Transverse colon (tissue), 4 donors: Measurements from ENCODE around the gene CPEB1. TPM values are rescaled to one million over a fixed set of nuclear protein-coding genes. Genes with fewer than 3 reads are reported as not detected.

Experiments used
- DNase-seq: peaks from one replicate; pipeline ENCODE4 v3.0.0-alpha.2; 2019
- H3K27ac ChIP-seq, 4 donors: fragments of 200-600 bp; sonication (generic); 2 replicates each; pipeline ENCODE4 v1.5.1; 2016 to 2018; ENCODE audit warnings: inconsistent platforms in 4 of 4
- H3K27me3 ChIP-seq: fragments of 200-600 bp; sonication (generic); 2 replicates; pipeline ENCODE4 v1.5.1; 2017; ENCODE audit warnings: inconsistent platforms
- H3K36me3 ChIP-seq, 4 donors: fragments of 200-600 bp; sonication (generic); 2 replicates each; pipeline ENCODE4 v1.5.1; 2017 to 2019; ENCODE audit warnings: inconsistent platforms in 4 of 4
- H3K4me1 ChIP-seq, 4 donors: fragments of 200-600 bp; sonication (generic); 2 replicates each; pipeline ENCODE4 v1.5.1; 2017 to 2020; ENCODE audit warnings: inconsistent platforms in 4 of 4
- H3K4me3 ChIP-seq, 4 donors: fragments of 200-600 bp; sonication (generic); 1 replicate in 1 of 4; 2 replicates in 3 of 4; pipeline versions ENCODE4 v1.5.1 to v1.6.1; 2017 to 2019; ENCODE audit warnings: inconsistent platforms in 4 of 4
- H3K9me3 ChIP-seq, 2 donors: fragments of 200-600 bp; sonication (generic); 2 replicates each; pipeline ENCODE4 v1.5.1; 2017 to 2019; ENCODE audit warnings: inconsistent platforms in 2 of 2
- CTCF ChIP-seq, 5 experiments: fragments of 200-600 bp in 3 of 5; fragments of 450-650 bp in 2 of 5; sonication (generic) in 3 of 5; IDR thresholded peaks; 1 replicate in 2 of 5; 2 replicates in 3 of 5; pipeline ENCODE4 v1.5.1; 2016 to 2017; ENCODE audit warnings: antibody characterized with exemption in 5 of 5, inconsistent platforms in 3 of 5, mild to moderate bottlenecking in 2 of 5, moderate library complexity in 1 of 5
- EP300 ChIP-seq: sonication (generic); formaldehyde crosslinking; IDR thresholded peaks from one replicate; pipeline ENCODE4 v1.6.1; 2017; ENCODE audit warnings: antibody characterized with exemption, low read depth
- POLR2A ChIP-seq: fragments of 450-650 bp; IDR thresholded peaks from one replicate; pipeline ENCODE4 v1.6.1; 2016; ENCODE audit warnings: antibody characterized with exemption, mild to moderate bottlenecking, moderate library complexity
- POLR2AphosphoS5 ChIP-seq, 3 donors: sonication (generic); formaldehyde crosslinking; IDR thresholded peaks; one replicate each; pipeline ENCODE4 v1.6.1; 2016; ENCODE audit warnings: antibody characterized with exemption in 3 of 3
- WGBS, 2 donors: methylation state at CpG; one replicate each; pipeline ENCODE4 v1.1.5; 2018; ENCODE audit warnings: low coverage in 1 of 2; 5-methylcytosine and 5-hydroxymethylcytosine counted together
- in situ Hi-C, 4 donors: fragments of 200-750 bp; cut with MboI; loops; one replicate each; pipeline versions ENCODE4 v1.15.0 to v1.15.1; 2017; ENCODE audit warnings: low sequenced_read_pairs in 3 of 4, low pct_ligation_motif_present in 1 of 4, low pct_unique_long_range_greater_than_20kb in 1 of 4
- intact Hi-C: fragments of 100-400 bp; cut with DNase I; formaldehyde crosslinking; loops from one replicate; pipeline ENCODE4 v1.15.1; 2023; ENCODE audit warnings: low total_unique reads
- total RNA-seq, 4 donors: library from RNA; depleted of rRNA; stranded (reverse); fragments of >200 nt; gene quantifications; one replicate each; pipeline ENCODE4 v1.1.0, GENCODE V29; 2016

CPEB1 gene
- total RNA-seq, 4 donors from 2014 or later: 3.7 to 5.6 (median 3.8) TPM; not detected in 1

- WGBS, 2 donors: 65% methylated on average over 2 of the region's 2 CpGs; no CpG with 5 or more reads in 1 of the 2 donors
- no peak overlapping the region for H3K27ac ChIP-seq
- no peaks in the 10 kb centered on the region for H3K4me1 ChIP-seq
- no peak for DNase-seq
- H3K36me3 ChIP-seq: no peaks in the 10 kb centered on the region
- intact Hi-C loops: loop anchor here (10.0 kb wide), 1 partner anchor 498 kb away; no protein-coding TSS in a partner anchor
- no peak overlapping the region for H3K4me3 ChIP-seq
- H3K9me3 ChIP-seq: no peaks in the 10 kb centered on the region
- TF ChIP-seq POLR2AphosphoS5 (IDR thresholded peaks at IDR 0.05) (no peak), CTCF (IDR thresholded peaks at IDR 0.05) (no peak), POLR2A (no peak), EP300 (no peak)
- in situ Hi-C loops: no loop called here
- H3K27me3 ChIP-seq: no peaks in the 10 kb centered on the region
These were observed 94.3 kb downstream of the CPEB1 start for GRCh38 chr15:82552861-82553260.

GRCh38 chr15:82551646-82552247, 95.4 kb downstream of the CPEB1 start:
- Histone ChIP-seq H3K4me1 (no peaks in the 10 kb centered on the region), H3K4me3 (no peak overlapping the region), H3K9me3 (no peaks in the 10 kb centered on the region), H3K27me3 (no peaks in the 10 kb centered on the region), H3K27ac (no peak overlapping the region), H3K36me3 (no peaks in the 10 kb centered on the region)
- WGBS, 2 donors: 66 to 72% methylated on average over 5 of the region's 5 CpGs
- intact Hi-C loops (loop anchor here (10.0 kb wide), 1 partner anchor 497 kb away; no protein-coding TSS in a partner anchor), in situ Hi-C loops (no loop called here)
- DNase-seq: no peak
- TF ChIP-seq POLR2A: no peak
- TF ChIP-seq EP300: no peak
- no peak for TF ChIP-seq CTCF (IDR thresholded peaks at IDR 0.05)
- TF ChIP-seq POLR2AphosphoS5 (IDR thresholded peaks at IDR 0.05): no peak

- no peaks in the 10 kb centered on the region for H3K36me3 ChIP-seq
- DNase-seq: no peak
- intact Hi-C loops: no loop called here
- WGBS, 2 donors: 89 to 92% methylated on average over 3 to 8 of the region's 9 CpGs
- no peak overlapping the region for H3K27ac ChIP-seq
- no peak overlapping the region for H3K4me3 ChIP-seq
- no peaks in the 10 kb centered on the region for H3K4me1 ChIP-seq
- H3K9me3 ChIP-seq: no peaks in the 10 kb centered on the region
- TF ChIP-seq EP300 (no peak), POLR2A (no peak)
- in situ Hi-C loops: loop anchor here (25.0 kb wide), 2 partner anchors 162 to 463 kb away; partner anchors contain the start of gene C15orf40 (in 4 of the 4)
- H3K27me3 ChIP-seq: peaks cover 3% of the 10 kb centered on the region
These were observed 97.9 kb downstream of the CPEB1 start for GRCh38 chr15:82549199-82549665.

GRCh38 chr15:82548700-82549099, 98.5 kb downstream of the CPEB1 start:
- H3K4me1 ChIP-seq: no peaks in the 10 kb centered on the region
- intact Hi-C loops: no loop called here
- in situ Hi-C loops: loop anchor here (25.0 kb wide), 2 partner anchors 161 to 464 kb away; partner anchors contain the start of gene C15orf40 (in 4 of the 4)
- no peaks in the 10 kb centered on the region for H3K9me3 ChIP-seq
- no peak overlapping the region for H3K4me3 ChIP-seq
- DNase-seq: no peak
- no peak for TF ChIP-seq POLR2AphosphoS5 (IDR thresholded peaks at IDR 0.05)
- no peak for TF ChIP-seq CTCF (IDR thresholded peaks at IDR 0.05)
- no peak for TF ChIP-seq POLR2A
- TF ChIP-seq EP300: no peak
- H3K27ac ChIP-seq: no peak overlapping the region
- peaks cover 8% of the 10 kb centered on the region for H3K27me3 ChIP-seq
- H3K36me3 ChIP-seq: no peaks in the 10 kb centered on the region
- 75% methylated on average over 2 of the region's 2 CpGs; no CpG with 5 or more reads in 1 of the 2 donors for WGBS, 2 donors
